GM12878 (cell line): ENCODE results near the gene ADARB1.

Experiments used
- CBX5 ChIP-seq: sonication (generic); IDR thresholded peaks from 2 replicates; pipeline ENCODE4 v1.6.1; 2016; ENCODE audit warnings: low read depth, moderate library complexity, mild to moderate bottlenecking, inconsistent platforms
- CHD4 ChIP-seq: fragments of 200-600 bp; sonication (generic); IDR thresholded peaks from 2 replicates; pipeline ENCODE4 v1.6.1; 2016; ENCODE audit warnings: mild to moderate bottlenecking
- CTCF ChIP-seq, 3 experiments: IDR thresholded peaks in 2 of 3; conservative IDR thresholded peaks in 1 of 3; 2 replicates each; pipeline ENCODE4 v1.5.1; 2011; ENCODE audit warnings: low read depth in 3 of 3, low read length in 3 of 3, mild to moderate bottlenecking in 3 of 3, control low read depth in 2 of 3, moderate library complexity in 2 of 3, inconsistent platforms in 1 of 3, mixed read lengths in 1 of 3; ENCODE audit not compliant: control insufficient read depth in 2 of 3, insufficient read depth in 1 of 3; ENCODE audit errors: extremely low read depth in 1 of 3
- ETV6 ChIP-seq, 2 experiments: fragments of 450-650 bp in 1 of 2; IDR thresholded peaks in 1 of 2; conservative IDR thresholded peaks in 1 of 2; 2 replicates each; pipeline ENCODE4 v1.6.1; 2014; ENCODE audit warnings: antibody characterized with exemption in 1 of 2, borderline replicate concordance in 1 of 2, low read depth in 1 of 2, mild to moderate bottlenecking in 1 of 2, moderate library complexity in 1 of 2
- FOXK2 ChIP-seq: fragments of 450-650 bp; IDR thresholded peaks from 2 replicates; pipeline ENCODE4 v1.6.1; 2017; ENCODE audit warnings: mild to moderate bottlenecking, moderate library complexity
- IKZF1 ChIP-seq: fragments of 450-650 bp; conservative IDR thresholded peaks from 2 replicates; pipeline ENCODE4 v1.6.1; 2017; ENCODE audit warnings: antibody characterized with exemption, mild to moderate bottlenecking
- MYC ChIP-seq: IDR thresholded peaks from 2 replicates; pipeline ENCODE4 v1.6.1; 2011; ENCODE audit warnings: mild to moderate bottlenecking, low read length, moderate library complexity, inconsistent platforms; ENCODE audit not compliant: insufficient read depth, insufficient replicate concordance, insufficient read length, severe bottlenecking
- PRDM15 ChIP-seq: fragments of 450-650 bp; formaldehyde crosslinking; IDR thresholded peaks from 2 replicates; pipeline ENCODE4 v1.4.0; 2020; ENCODE audit warnings: mild to moderate bottlenecking, moderate library complexity
- SUPT20H ChIP-seq: IDR thresholded peaks from 2 replicates; pipeline ENCODE4 v1.6.1; 2011; ENCODE audit warnings: low read depth, mild to moderate bottlenecking, low read length, moderate library complexity, borderline replicate concordance; ENCODE audit not compliant: control insufficient read depth
- ZNF622 ChIP-seq: fragments of 450-650 bp; IDR thresholded peaks from 2 replicates; pipeline ENCODE4 v1.6.1; 2017; ENCODE audit warnings: mild to moderate bottlenecking, inconsistent platforms

GRCh38 chr21:45112371-45112770 lies 38.0 kb downstream of the ADARB1 start:
- TF ChIP-seq IKZF1 (no peak), FOXK2 (no peak), CTCF (IDR thresholded peaks at IDR 0.05 in 2 of 3, conservative IDR thresholded peaks at IDR 0.05 in 1 of 3; ENCODE audit: control insufficient read depth in 2 of 3, extremely low read depth in 1 of 3, insufficient read depth in 1 of 3, low read depth in 3 of 3, low read length in 3 of 3) (no peak), CBX5 (no peak), ZNF622 (no peak), PRDM15 (CRISPR knock-in tag) (no peak), MYC (no peak), ETV6 (conservative IDR thresholded peaks at IDR 0.05 in 1 of 2, IDR thresholded peaks at IDR 0.05 in 1 of 2; ENCODE audit: borderline replicate concordance in 1 of 2, low read depth in 1 of 2) (no peak), CHD4 (no peak), SUPT20H (no peak)
